Stimulated activated CD4-positive, alpha-beta T cell treated with anti-CD3 and anti-CD28 coated beads, Interleukin-2, amount 100 ng/mL, for 48 hours (primary cell): ENCODE data around the gene ARL9.
A peak's percentile ranks its signal among the peaks of the same experiment; 100 is the strongest.
"Not testable (repeated sequence)": the region's sequence is repeated elsewhere in the genome, so short reads cannot be mapped to it uniquely, and the experiment has no call there.

Experiments
- DNase-seq, 2 donors: peaks; one replicate each; pipeline ENCODE4 v3.0.0-alpha.2; 2020

Gene ARL9

GRCh38 chr4:56505269-56506130, at the start of gene ARL9:
Gene ARL9, plus strand, starts transcription at chr4:56505791. Its CDS starts 72 bp downstream, at chr4:56505863.
- peak; percentile 31 to 50 for DNase-seq

- DNase-seq: no peak
Observed at GRCh38 chr4:56460085-56460484, 45.5 kb upstream of the ARL9 start.

- DNase-seq: no peak
Observed at GRCh38 chr4:56462157-56462556, 43.4 kb upstream of the ARL9 start.

- DNase-seq: no peak
Observed at GRCh38 chr4:56463711-56464110, 41.9 kb upstream of the ARL9 start.

- no peak for DNase-seq
Observed at GRCh38 chr4:56464581-56464980, 41.0 kb upstream of the ARL9 start.

GRCh38 chr4:56465599-56466295, 39.8 kb upstream of the ARL9 start:
- no peak for DNase-seq

GRCh38 chr4:56466296-56466761, 39.3 kb upstream of the ARL9 start:
- not testable (repeated sequence) for DNase-seq

- DNase-seq: no peak
Observed at GRCh38 chr4:56466910-56467283, 38.7 kb upstream of the ARL9 start.

- peak; percentile 79 to 81 for DNase-seq
Observed at GRCh38 chr4:56467284-56468096, 38.1 kb upstream of the ARL9 start, which contains the start of gene SRP72. Gene SRP72, plus strand, starts transcription at chr4:56467617. Its CDS starts 19 bp downstream, at chr4:56467636.

- DNase-seq: no peak
Observed at GRCh38 chr4:56468097-56468422, 37.5 kb upstream of the ARL9 start.

GRCh38 chr4:56469489-56470210, 35.9 kb upstream of the ARL9 start:
- DNase-seq: no peak

GRCh38 chr4:56475917-56476316, 29.7 kb upstream of the ARL9 start:
- DNase-seq: no peak

GRCh38 chr4:56477192-56477702, 28.3 kb upstream of the ARL9 start:
- DNase-seq: no peak

- no peak for DNase-seq
Observed at GRCh38 chr4:56480691-56481090, 24.9 kb upstream of the ARL9 start.

GRCh38 chr4:56496241-56496640, 9.3 kb upstream of the ARL9 start:
- DNase-seq: no peak

GRCh38 chr4:56511098-56511497, 5.5 kb downstream of the ARL9 start:
- DNase-seq: no peak

GRCh38 chr4:56512166-56512565, 6.6 kb downstream of the ARL9 start:
- no peak for DNase-seq

- no peak for DNase-seq
Observed at GRCh38 chr4:56513517-56513916, 7.9 kb downstream of the ARL9 start.

GRCh38 chr4:56530269-56531148, 24.9 kb downstream of the ARL9 start:
- DNase-seq: peak; percentile 77 to 83

GRCh38 chr4:56531149-56531770, 25.7 kb downstream of the ARL9 start:
- DNase-seq: no peak

GRCh38 chr4:56531823-56532222, 26.2 kb downstream of the ARL9 start:
- DNase-seq: no peak
